ENCODE measurements around the gene PPP1R12C.

Gene PPP1R12C

GRCh38 chr19:55153652-55154264 lies 36.3 kb upstream of the PPP1R12C start:
- H3K4me3 ChIP-seq (ENCODE audit: low read depth, low read length): no peak overlapping the region
- DNase-seq (ENCODE audit: low read depth): no peak
- TF ChIP-seq CTCF (IDR thresholded peaks at IDR 0.05; ENCODE audit: control insufficient read depth, extremely low read depth, insufficient read depth): no peak

GRCh38 chr19:55152017-55152416 lies 34.6 kb upstream of the PPP1R12C start:
- TF ChIP-seq CTCF (IDR thresholded peaks at IDR 0.05; ENCODE audit: control insufficient read depth, extremely low read depth, insufficient read depth): no peak
- H3K4me3 ChIP-seq (ENCODE audit: low read depth, low read length): no peak overlapping the region
- no peak for DNase-seq (ENCODE audit: low read depth)

- TF ChIP-seq CTCF (IDR thresholded peaks at IDR 0.05; ENCODE audit: control insufficient read depth, extremely low read depth, insufficient read depth): no peak
- DNase-seq (ENCODE audit: low read depth): no peak
- H3K4me3 ChIP-seq (ENCODE audit: low read depth, low read length): no peak within 1 kb of the TSS
Measured at GRCh38 chr19:55149078-55150003, 31.9 kb upstream of the PPP1R12C start, which contains the start of gene TNNT1. TNNT1 (minus strand) TSS chr19:55149206; CDS start chr19:55147157, 2,049 bp downstream.

GRCh38 chr19:55147545-55148251 lies 30.3 kb upstream of the PPP1R12C start:
- no peak for DNase-seq (ENCODE audit: low read depth)
- no peak for TF ChIP-seq CTCF (IDR thresholded peaks at IDR 0.05; ENCODE audit: control insufficient read depth, extremely low read depth, insufficient read depth)

GRCh38 chr19:55146705-55147273 lies 29.4 kb upstream of the PPP1R12C start:
- no peak for TF ChIP-seq CTCF (IDR thresholded peaks at IDR 0.05; ENCODE audit: control insufficient read depth, extremely low read depth, insufficient read depth)
- H3K4me3 ChIP-seq (ENCODE audit: low read depth, low read length): no peak overlapping the region
- DNase-seq (ENCODE audit: low read depth): no peak

More at GRCh38 chr19:55147545-55148251, 30.3 kb upstream of the PPP1R12C start:
- no peak overlapping the region for H3K4me3 ChIP-seq (ENCODE audit: low read depth, low read length)

GRCh38 chr19:55146078-55146704 lies 28.8 kb upstream of the PPP1R12C start:
- no peak overlapping the region for H3K4me3 ChIP-seq (ENCODE audit: low read depth, low read length)
- no peak for DNase-seq (ENCODE audit: low read depth)
- TF ChIP-seq CTCF (IDR thresholded peaks at IDR 0.05; ENCODE audit: control insufficient read depth, extremely low read depth, insufficient read depth): peak; percentile 36

All from LNCaP clone FGC (cell line).